Cortex of kidney (tissue), 1 donor: Measurements from ENCODE around the gene C2CD2L.
"Not testable (repeated sequence)": the region's sequence is repeated elsewhere in the genome, so short reads cannot be mapped to it uniquely, and the experiment has no call there.

ENCODE experiments used
- DNase-seq: peaks from one replicate; lab custom pipeline; 2025; lab: John Stamatoyannopoulos, UW

The C2CD2L gene

GRCh38 chr11:119152043-119152442 lies 44.9 kb downstream of the C2CD2L start:
- no peak for DNase-seq

GRCh38 chr11:119152604-119153003 lies 45.5 kb downstream of the C2CD2L start:
- no peak for DNase-seq

- DNase-seq, result no peak
Observed at GRCh38 chr11:119153049-119153818, 46.1 kb downstream of the C2CD2L start.

GRCh38 chr11:119154178-119154577 lies 47.0 kb downstream of the C2CD2L start:
- DNase-seq, result no peak

- no peak for DNase-seq
Observed at GRCh38 chr11:119155733-119156492, 48.8 kb downstream of the C2CD2L start.

- DNase-seq, result no peak
Observed at GRCh38 chr11:119156496-119156895, 49.4 kb downstream of the C2CD2L start.

DNA sequence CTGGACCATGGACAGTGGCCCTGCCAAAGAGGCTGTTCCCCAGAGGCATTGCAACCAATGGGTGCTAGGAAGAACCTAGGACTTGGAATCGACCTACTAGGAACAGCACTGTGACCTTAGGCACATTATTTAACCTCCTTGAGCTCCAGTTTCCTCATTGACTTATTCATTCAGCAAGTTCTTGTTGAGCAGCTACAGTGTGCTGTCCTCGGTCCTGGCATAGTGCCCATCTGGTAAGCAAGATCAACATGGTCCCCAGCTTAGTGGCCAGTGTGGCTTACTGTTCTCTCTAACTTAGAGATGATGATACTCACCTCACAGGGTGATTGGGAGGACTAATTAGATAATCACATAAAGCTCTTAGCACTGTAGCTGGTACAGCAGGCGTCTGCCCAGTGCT lies 49.9 kb downstream of the C2CD2L start:
- DNase-seq, result no peak

- DNase-seq, result no peak
Observed at GRCh38 chr11:119158467-119158866, 51.3 kb downstream of the C2CD2L start.

- no peak for DNase-seq
Observed at GRCh38 chr11:119160151-119160550, 53.0 kb downstream of the C2CD2L start.

DNA sequence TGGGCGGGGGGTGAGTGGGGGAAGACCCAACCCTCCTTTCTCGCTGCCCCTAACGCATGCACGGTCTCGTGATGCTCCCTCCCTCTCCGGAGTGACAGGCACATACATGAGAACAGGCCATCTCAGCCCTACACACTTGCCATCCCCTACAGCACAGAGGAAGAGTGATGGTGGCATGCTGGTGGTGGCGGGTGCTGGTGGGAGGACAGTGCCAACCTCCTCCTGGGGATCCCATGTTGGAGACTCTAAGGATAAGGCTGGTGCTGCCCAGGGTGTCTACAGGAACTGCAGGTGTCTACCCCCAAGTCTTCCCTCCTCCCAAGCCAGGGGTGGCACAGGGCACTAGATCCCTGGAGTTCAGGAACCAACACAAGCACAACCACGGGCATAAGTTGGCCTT lies 54.7 kb downstream of the C2CD2L start:
- no peak for DNase-seq

GRCh38 chr11:119166368-119167076 lies 59.4 kb downstream of the C2CD2L start:
- DNase-seq, result no peak

DNA sequence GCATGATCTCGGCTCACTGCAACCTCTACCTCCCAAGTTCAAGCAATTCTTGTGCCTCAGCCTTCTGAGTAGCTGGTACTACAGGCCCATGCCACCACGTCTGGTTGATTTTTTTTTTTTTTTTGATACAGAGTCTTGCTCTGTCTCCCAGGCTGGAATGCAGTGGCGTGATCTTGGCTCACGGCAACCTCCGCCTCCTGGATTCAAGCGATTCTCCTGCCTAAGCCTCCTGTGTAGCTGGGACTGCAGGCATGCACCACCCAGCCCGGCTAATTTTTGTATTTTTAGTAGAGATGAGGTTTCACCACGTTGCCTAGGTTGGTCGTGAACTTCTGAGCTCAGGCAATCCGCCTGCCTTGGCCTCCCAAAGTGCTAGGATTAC lies 59.9 kb downstream of the C2CD2L start:
- not testable (repeated sequence) for DNase-seq

DNA sequence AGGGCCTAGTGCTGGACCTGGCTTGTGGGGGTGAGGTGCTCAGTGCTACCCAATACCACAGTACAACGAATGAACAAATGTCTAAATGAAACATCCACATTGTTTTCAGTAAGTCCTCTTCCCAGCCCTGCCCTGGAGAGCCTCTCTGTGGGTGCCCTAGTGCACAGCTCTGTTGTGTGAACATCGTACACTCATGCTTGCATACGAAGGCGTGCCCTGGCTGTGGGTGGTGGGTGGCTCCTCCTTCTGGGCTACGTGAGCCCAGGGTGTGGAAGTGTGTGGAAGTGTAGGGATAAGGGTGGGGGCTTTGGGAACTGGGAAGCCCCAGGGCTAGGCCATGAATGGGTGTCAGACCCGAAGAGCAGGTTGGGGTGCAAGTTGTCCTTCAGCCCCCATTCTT lies 60.8 kb downstream of the C2CD2L start:
- no peak for DNase-seq
